K562 (cell line): Measurements from ENCODE around the gene ARFRP1. TPM values are rescaled to one million over a fixed set of nuclear protein-coding genes. Genes with fewer than 3 reads are reported as not detected.

Source experiments
- ETV5 ChIP-seq: sonication (generic); formaldehyde crosslinking; IDR thresholded peaks from 2 replicates; pipeline ENCODE4 v1.4.0; 2020; ENCODE audit warnings: low read depth, mild to moderate bottlenecking, missing genetic modification reagents
- FOSL1 ChIP-seq: fragments of 200-800 bp; sonication (Bioruptor generic); conservative IDR thresholded peaks from 2 replicates; pipeline ENCODE4 v1.6.1; 2016; ENCODE audit warnings: missing genetic modification characterization, missing compliant biosample characterization
- HDAC8 ChIP-seq: fragments of 450-650 bp; IDR thresholded peaks from 2 replicates; pipeline ENCODE4 v1.6.1; 2016; ENCODE audit warnings: mild to moderate bottlenecking, missing genetic modification characterization, moderate library complexity, missing compliant biosample characterization
- PHF8 ChIP-seq: fragments of 200-600 bp; sonication (generic); IDR thresholded peaks from 2 replicates; pipeline ENCODE4 v1.6.1; 2012; ENCODE audit warnings: mixed run types, mild to moderate bottlenecking, inconsistent platforms, low read length, moderate library complexity, borderline replicate concordance
- SETDB1 ChIP-seq: IDR thresholded peaks from one replicate; pipeline ENCODE4 v1.6.1; 2012; ENCODE audit warnings: low read length, control low read depth, inconsistent platforms
- polyA plus RNA-seq, 8 experiments: library from polyadenylated mRNA; depleted of rRNA in 4 of 8; stranded (reverse) in 5 of 8; unstranded in 3 of 8; fragments of >200 nt; fragmentation: Nextera tagmentation in 2 of 8; fragmentation: Illumina TruSeq in 1 of 8; extraction: Ambion mirVana in 2 of 8; extraction: Trizol in 1 of 8; gene quantifications; 2 replicates each; pipeline versions ENCODE4 v1.2.1 to v1.2.3, GENCODE V29; 2011 to 2014; ENCODE audit warnings: inconsistent platforms in 1 of 8, missing spikeins in 1 of 8
- total RNA-seq, 7 experiments: library from RNA; depleted of rRNA in 6 of 7; stranded (reverse); fragments of >200 nt in 6 of 7; fragmentation: Illumina TruSeq in 2 of 7; extraction: Trizol in 2 of 7; gene quantifications; 2 replicates each; pipeline versions ENCODE4 v1.2.1 to v1.2.3, GENCODE V29; 2011 to 2021; ENCODE audit warnings: low replicate concordance in 1 of 7
- TF ChIP-seq, protein P1 (sequence below): sonication (generic); formaldehyde crosslinking; IDR thresholded peaks from 2 replicates; pipeline ENCODE4 v1.8.1; 2023; ENCODE audit warnings: missing genetic modification reagents, mild to moderate bottlenecking, borderline replicate concordance
- TF ChIP-seq, protein P2 (sequence below): fragments of 450-650 bp; formaldehyde crosslinking; IDR thresholded peaks from 2 replicates; pipeline ENCODE4 v1.4.0; 2022; ENCODE audit warnings: missing genetic modification characterization

The ARFRP1 gene
- total and polyA plus RNA-seq, 9 of the 15 experiments (the other 6 are each of a cell fraction or from before 2014, with no cell fraction given): 2.2 to 78.9 (median 37.3) TPM

DNA sequence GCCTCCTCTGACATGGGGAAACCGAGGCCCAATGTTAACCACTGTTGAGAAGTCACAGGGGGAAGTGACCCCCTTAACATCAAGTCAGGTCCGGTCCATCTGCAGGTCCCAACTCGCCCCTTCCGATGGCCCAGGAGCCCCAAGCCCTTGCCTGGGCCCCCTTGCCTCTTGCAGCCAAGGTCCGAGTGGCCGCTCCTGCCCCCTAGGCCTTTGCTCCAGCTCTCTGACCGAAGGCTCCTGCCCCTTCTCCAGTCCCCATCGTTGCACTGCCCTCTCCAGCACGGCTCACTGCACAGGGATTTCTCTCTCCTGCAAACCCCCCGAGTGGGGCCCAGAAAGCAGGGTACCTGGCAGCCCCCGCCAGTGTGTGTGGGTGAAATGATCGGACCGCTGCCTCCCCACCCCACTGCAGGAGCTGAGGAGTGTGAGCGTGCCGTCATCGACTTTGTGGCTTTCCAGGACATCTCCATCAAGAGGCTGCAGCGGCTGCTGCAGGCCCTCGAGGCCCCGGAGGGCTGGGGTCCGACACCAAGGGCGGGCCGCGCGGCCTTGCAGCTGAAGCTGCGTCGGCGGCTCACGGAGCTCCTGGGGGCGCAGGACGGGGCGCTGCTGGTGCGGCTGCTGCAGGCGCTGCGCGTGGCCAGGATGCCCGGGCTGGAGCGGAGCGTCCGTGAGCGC, 9.8 kb downstream of the ARFRP1 start (continued):
- TF ChIP-seq, protein P1, sequence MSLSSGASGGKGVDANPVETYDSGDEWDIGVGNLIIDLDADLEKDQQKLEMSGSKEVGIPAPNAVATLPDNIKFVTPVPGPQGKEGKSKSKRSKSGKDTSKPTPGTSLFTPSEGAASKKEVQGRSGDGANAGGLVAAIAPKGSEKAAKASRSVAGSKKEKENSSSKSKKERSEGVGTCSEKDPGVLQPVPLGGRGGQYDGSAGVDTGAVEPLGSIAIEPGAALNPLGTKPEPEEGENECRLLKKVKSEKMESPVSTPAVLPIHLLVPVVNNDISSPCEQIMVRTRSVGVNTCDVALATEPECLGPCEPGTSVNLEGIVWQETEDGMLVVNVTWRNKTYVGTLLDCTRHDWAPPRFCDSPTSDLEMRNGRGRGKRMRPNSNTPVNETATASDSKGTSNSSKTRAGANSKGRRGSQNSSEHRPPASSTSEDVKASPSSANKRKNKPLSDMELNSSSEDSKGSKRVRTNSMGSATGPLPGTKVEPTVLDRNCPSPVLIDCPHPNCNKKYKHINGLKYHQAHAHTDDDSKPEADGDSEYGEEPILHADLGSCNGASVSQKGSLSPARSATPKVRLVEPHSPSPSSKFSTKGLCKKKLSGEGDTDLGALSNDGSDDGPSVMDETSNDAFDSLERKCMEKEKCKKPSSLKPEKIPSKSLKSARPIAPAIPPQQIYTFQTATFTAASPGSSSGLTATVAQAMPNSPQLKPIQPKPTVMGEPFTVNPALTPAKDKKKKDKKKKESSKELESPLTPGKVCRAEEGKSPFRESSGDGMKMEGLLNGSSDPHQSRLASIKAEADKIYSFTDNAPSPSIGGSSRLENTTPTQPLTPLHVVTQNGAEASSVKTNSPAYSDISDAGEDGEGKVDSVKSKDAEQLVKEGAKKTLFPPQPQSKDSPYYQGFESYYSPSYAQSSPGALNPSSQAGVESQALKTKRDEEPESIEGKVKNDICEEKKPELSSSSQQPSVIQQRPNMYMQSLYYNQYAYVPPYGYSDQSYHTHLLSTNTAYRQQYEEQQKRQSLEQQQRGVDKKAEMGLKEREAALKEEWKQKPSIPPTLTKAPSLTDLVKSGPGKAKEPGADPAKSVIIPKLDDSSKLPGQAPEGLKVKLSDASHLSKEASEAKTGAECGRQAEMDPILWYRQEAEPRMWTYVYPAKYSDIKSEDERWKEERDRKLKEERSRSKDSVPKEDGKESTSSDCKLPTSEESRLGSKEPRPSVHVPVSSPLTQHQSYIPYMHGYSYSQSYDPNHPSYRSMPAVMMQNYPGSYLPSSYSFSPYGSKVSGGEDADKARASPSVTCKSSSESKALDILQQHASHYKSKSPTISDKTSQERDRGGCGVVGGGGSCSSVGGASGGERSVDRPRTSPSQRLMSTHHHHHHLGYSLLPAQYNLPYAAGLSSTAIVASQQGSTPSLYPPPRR (CRISPR knock-in tag): no peak
- no peak for TF ChIP-seq ETV5
- no peak for TF ChIP-seq SETDB1
- no peak for TF ChIP-seq PHF8
- no peak for TF ChIP-seq FOSL1 (tag)
- TF ChIP-seq, protein P2, sequence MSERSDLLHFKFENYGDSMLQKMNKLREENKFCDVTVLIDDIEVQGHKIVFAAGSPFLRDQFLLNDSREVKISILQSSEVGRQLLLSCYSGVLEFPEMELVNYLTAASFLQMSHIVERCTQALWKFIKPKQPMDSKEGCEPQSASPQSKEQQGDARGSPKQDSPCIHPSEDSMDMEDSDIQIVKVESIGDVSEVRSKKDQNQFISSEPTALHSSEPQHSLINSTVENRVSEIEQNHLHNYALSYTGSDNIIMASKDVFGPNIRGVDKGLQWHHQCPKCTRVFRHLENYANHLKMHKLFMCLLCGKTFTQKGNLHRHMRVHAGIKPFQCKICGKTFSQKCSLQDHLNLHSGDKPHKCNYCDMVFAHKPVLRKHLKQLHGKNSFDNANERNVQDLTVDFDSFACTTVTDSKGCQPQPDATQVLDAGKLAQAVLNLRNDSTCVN: no peak
- TF ChIP-seq HDAC8 (tag): no peak
